Epithelial cell of proximal tubule (primary cell): ENCODE results near the gene KCNAB1. TPM values are rescaled to one million over a fixed set of nuclear protein-coding genes. Genes with fewer than 3 reads are reported as not detected.
"Not testable (repeated sequence)": the region's sequence is repeated elsewhere in the genome, so short reads cannot be mapped to it uniquely, and the experiment has no call there.

Source experiments
- DNase-seq: peaks from one replicate; pipeline ENCODE4 v3.0.0-alpha.2; 2011; ENCODE audit warnings: low read depth
- H3K4me3 ChIP-seq: 2 replicates; pipeline ENCODE4 v1.5.1; 2011; ENCODE audit warnings: low read depth, mild to moderate bottlenecking, low read length
- total RNA-seq: library from RNA; depleted of rRNA; stranded (reverse); fragments of >200 nt; gene quantifications from 2 replicates; pipeline ENCODE4 v1.2.3, GENCODE V29; 2015
- TF ChIP-seq, protein P1 (sequence below): conservative IDR thresholded peaks from 2 replicates; pipeline ENCODE4 v1.5.1; 2012; ENCODE audit warnings: low read depth, mild to moderate bottlenecking, low read length

KCNAB1 gene
- total RNA-seq, 1 donor from 2014 or later, result not detected

GRCh38 chr3:156188757-156189156 is 68.4 kb downstream of the KCNAB1 start:
- DNase-seq, result no peak
- TF ChIP-seq, protein P1, sequence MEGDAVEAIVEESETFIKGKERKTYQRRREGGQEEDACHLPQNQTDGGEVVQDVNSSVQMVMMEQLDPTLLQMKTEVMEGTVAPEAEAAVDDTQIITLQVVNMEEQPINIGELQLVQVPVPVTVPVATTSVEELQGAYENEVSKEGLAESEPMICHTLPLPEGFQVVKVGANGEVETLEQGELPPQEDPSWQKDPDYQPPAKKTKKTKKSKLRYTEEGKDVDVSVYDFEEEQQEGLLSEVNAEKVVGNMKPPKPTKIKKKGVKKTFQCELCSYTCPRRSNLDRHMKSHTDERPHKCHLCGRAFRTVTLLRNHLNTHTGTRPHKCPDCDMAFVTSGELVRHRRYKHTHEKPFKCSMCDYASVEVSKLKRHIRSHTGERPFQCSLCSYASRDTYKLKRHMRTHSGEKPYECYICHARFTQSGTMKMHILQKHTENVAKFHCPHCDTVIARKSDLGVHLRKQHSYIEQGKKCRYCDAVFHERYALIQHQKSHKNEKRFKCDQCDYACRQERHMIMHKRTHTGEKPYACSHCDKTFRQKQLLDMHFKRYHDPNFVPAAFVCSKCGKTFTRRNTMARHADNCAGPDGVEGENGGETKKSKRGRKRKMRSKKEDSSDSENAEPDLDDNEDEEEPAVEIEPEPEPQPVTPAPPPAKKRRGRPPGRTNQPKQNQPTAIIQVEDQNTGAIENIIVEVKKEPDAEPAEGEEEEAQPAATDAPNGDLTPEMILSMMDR, result no peak
- no peak overlapping the region for H3K4me3 ChIP-seq

GRCh38 chr3:156189927-156190326 is 69.5 kb downstream of the KCNAB1 start:
- TF ChIP-seq, protein P1, result no peak
- H3K4me3 ChIP-seq, result no peak overlapping the region
- DNase-seq, result no peak

- DNase-seq, H3K4me3 ChIP-seq: not testable (repeated sequence)
Observed at GRCh38 chr3:156194945-156195344, 74.6 kb downstream of the KCNAB1 start.

DNA sequence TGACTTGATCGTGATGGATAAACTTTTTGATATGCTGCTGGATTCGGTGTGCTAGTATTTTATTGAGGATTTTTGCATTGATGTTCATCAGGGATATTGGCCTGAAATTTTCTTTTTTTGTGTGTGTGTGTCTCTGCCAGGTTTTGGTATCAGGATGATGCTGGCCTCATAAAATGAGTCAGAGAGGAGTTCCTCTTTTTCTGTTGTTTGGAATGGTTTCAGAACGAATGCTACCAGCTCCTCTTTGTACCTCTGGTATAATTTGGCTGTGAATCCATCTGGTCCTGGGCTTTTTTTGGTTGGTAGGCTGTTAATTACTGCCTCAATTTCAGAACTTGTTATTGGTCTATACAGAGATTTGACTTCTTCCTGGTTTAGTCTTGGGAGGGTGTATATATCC is 76.8 kb downstream of the KCNAB1 start:
- not testable (repeated sequence) for H3K4me3 ChIP-seq, DNase-seq

GRCh38 chr3:156201411-156202405 is 81.3 kb downstream of the KCNAB1 start:
- DNase-seq, result no peak
- H3K4me3 ChIP-seq, result no peak overlapping the region
- TF ChIP-seq, protein P1, result no peak

DNA sequence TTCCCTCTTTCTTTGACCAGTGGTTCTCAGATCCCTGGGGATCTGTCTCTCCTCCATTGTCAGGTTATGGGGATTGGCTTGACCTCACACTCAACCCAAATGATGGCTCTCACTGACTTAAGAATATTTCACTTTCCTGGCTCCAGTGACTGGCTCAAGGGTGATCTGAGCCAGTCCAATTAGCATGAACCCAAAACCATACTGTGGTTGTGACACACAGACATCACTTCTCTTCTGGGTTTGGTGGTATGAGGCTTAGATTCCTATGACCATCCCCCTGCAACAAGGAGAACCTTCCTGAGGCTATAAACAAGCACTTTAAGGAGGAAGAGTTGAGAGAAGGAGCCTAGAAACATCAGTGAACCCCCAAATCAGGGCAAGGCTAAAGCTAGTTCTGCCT is 85.8 kb downstream of the KCNAB1 start:
- TF ChIP-seq, protein P1, result no peak
- no peak overlapping the region for H3K4me3 ChIP-seq
- no peak for DNase-seq

GRCh38 chr3:156207802-156208685 is 87.7 kb downstream of the KCNAB1 start:
- no peak for DNase-seq
- H3K4me3 ChIP-seq, result no peak overlapping the region
- TF ChIP-seq, protein P1, result no peak
